Stimulated activated CD4-positive, alpha-beta T cell treated with anti-CD3 and anti-CD28 coated beads, Interleukin-12 subunit alpha, Interleukin-12 subunit beta, amount 100 ng/mL, for 4 hours (primary cell): Measurements from ENCODE around the gene CNN3.
A peak's percentile ranks its signal among the peaks of the same experiment; 100 is the strongest.
"Not testable (repeated sequence)": the region's sequence is repeated elsewhere in the genome, so short reads cannot be mapped to it uniquely, and the experiment has no call there.

Experiments used
- DNase-seq: peaks from one replicate; pipeline ENCODE4 v3.0.0-alpha.2; 2020

CNN3 gene

GRCh38 chr1:94949681-94950661 is 23.1 kb upstream of the CNN3 start:
- no peak for DNase-seq

- no peak for DNase-seq
These were observed 20.5 kb upstream of the CNN3 start for GRCh38 chr1:94947437-94947836.

GRCh38 chr1:94946886-94947285 is 20.0 kb upstream of the CNN3 start:
- DNase-seq = no peak

GRCh38 chr1:94942171-94943128 is 15.5 kb upstream of the CNN3 start:
- DNase-seq = no peak

- not testable (repeated sequence) for DNase-seq
These were observed 14.6 kb upstream of the CNN3 start for GRCh38 chr1:94941480-94941879.

- DNase-seq = no peak
These were observed 13.8 kb upstream of the CNN3 start for GRCh38 chr1:94940738-94941137.

GRCh38 chr1:94937820-94938219 is 10.9 kb upstream of the CNN3 start:
- no peak for DNase-seq

GRCh38 chr1:94936861-94937620 is 10.1 kb upstream of the CNN3 start:
- DNase-seq = no peak

GRCh38 chr1:94935476-94935875 is 8.6 kb upstream of the CNN3 start:
- DNase-seq = no peak

- DNase-seq = no peak
These were observed 8.1 kb upstream of the CNN3 start for GRCh38 chr1:94935034-94935433.

- DNase-seq = no peak
These were observed 7.6 kb upstream of the CNN3 start for GRCh38 chr1:94934551-94934950.

GRCh38 chr1:94931254-94931841 is 4.4 kb upstream of the CNN3 start:
- DNase-seq = no peak

- no peak for DNase-seq
These were observed 2.7 kb upstream of the CNN3 start for GRCh38 chr1:94929351-94930217.

GRCh38 chr1:94928293-94928939 is 1.5 kb upstream of the CNN3 start:
- DNase-seq = no peak

GRCh38 chr1:94927405-94928175 is 680 bp upstream of the CNN3 start:
- no peak for DNase-seq

- DNase-seq = peak; percentile 24
These were observed 590 bp downstream of the CNN3 start for GRCh38 chr1:94926126-94926914.

- DNase-seq = no peak
These were observed 1.3 kb downstream of the CNN3 start for GRCh38 chr1:94925561-94926125.

GRCh38 chr1:94925004-94925403 is 1.9 kb downstream of the CNN3 start:
- no peak for DNase-seq
